ENCODE data around the gene CTSF.
A peak's percentile ranks its signal among the peaks of the same experiment; 100 is the strongest.
"Not testable (repeated sequence)": the region's sequence is repeated elsewhere in the genome, so short reads cannot be mapped to it uniquely, and the experiment has no call there.

CTSF gene

DNA sequence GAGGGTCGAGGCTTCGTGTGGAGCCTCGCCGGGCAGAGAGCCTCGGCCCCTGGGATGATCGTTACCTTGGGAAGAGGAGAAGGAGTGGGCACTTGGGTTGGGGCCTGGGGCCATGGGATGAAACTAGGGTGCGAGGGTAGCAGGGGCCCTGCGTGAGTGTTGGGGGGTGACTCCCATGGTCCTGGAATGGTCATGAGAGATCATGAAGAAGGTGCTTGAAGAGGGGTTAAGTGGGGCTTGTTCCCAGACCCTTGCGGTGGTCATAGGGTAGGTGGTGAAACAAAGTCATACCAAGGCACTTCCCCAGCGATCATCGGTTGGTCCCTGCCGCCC is 24.9 kb upstream of the CTSF start:
- TF ChIP-seq, protein P1, sequence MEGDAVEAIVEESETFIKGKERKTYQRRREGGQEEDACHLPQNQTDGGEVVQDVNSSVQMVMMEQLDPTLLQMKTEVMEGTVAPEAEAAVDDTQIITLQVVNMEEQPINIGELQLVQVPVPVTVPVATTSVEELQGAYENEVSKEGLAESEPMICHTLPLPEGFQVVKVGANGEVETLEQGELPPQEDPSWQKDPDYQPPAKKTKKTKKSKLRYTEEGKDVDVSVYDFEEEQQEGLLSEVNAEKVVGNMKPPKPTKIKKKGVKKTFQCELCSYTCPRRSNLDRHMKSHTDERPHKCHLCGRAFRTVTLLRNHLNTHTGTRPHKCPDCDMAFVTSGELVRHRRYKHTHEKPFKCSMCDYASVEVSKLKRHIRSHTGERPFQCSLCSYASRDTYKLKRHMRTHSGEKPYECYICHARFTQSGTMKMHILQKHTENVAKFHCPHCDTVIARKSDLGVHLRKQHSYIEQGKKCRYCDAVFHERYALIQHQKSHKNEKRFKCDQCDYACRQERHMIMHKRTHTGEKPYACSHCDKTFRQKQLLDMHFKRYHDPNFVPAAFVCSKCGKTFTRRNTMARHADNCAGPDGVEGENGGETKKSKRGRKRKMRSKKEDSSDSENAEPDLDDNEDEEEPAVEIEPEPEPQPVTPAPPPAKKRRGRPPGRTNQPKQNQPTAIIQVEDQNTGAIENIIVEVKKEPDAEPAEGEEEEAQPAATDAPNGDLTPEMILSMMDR (IDR thresholded peaks at IDR 0.05): no peak
- H3K4me1 ChIP-seq (ENCODE audit: control insufficient read depth in 1 of 2, insufficient read depth in 1 of 2, low read depth in 1 of 2, low read length in 1 of 2): peaks cover 15 to 19% of the 10 kb centered on the region in 2 experiments
- H3K27ac ChIP-seq: peak overlapping the region; percentile 86
- H3K9me3 ChIP-seq: no peaks in the 10 kb centered on the region
- peak overlapping the region; percentile 88 to 94 for H3K4me3 ChIP-seq (ENCODE audit: low read depth in 1 of 2, low read length in 1 of 2)
- no peaks in the 10 kb centered on the region for H3K36me3 ChIP-seq
- H3K27me3 ChIP-seq: no peaks in the 10 kb centered on the region

DNA sequence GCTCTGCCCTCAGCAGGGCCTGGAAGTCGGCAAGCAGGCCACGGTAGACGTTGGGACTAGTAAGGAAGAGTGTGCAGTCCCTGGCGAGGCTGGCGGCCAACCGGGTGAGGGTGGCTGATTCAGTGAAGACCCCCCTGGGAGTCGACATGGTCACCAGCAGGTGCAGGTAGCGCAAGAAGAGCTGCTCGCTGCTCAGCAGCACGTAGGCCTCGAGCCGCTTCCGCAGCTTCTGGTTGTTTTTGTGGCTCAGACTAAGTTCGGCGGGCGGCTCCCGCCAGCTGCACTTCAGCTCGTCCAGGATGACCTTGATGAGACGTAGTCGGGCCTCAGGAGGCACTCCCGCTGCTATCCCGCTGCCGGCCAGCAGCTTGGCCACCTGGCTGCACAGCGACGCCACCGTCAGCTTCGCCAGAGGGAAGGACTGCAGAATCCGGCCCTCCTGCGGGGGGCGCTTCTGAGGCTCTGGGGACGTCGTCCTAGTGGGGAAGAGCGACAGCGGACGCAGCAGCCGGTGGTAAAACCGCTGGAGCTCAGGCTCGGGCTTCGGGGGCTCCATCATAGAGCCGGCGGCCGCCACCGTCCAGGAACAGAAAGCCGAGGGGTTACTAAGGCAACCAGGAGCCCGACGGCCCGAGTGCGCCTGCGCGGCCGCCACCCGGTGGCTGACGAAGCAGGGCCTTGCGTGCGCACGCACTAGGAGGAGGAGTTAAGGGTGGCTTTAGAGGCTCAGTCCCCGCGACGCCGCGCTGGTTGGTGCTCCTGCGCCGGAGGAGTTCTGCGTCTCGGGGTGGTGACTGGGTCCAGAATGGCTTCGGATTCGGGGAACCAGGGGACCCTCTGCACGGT is 24.3 kb upstream of the CTSF start, which contains the start of the genes CCDC87 and CCS:
Gene CCDC87, minus strand, starts transcription at position 607 of the 846 bp plus-strand sequence. Its CDS starts 48 bp downstream, at position 559.
Gene CCS, plus strand, starts transcription at position 729 of the 846 bp plus-strand sequence. Its CDS starts 77 bp downstream, at position 806.
- TF ChIP-seq, protein P1 (IDR thresholded peaks at IDR 0.05): peak; percentile 93
- peak within 1 kb of the TSS; percentile 88 to 94 for H3K4me3 ChIP-seq (ENCODE audit: low read depth in 1 of 2, low read length in 1 of 2)
- H3K27ac ChIP-seq: peak within 1 kb of the TSS; percentile 86
- no peaks in the 10 kb centered on the region for H3K36me3 ChIP-seq
- no peaks in the 10 kb centered on the region for H3K27me3 ChIP-seq
- peaks cover 15 to 19% of the 10 kb centered on the region in 2 experiments for H3K4me1 ChIP-seq (ENCODE audit: control insufficient read depth in 1 of 2, insufficient read depth in 1 of 2, low read depth in 1 of 2, low read length in 1 of 2)
- no peaks in the 10 kb centered on the region for H3K9me3 ChIP-seq

GRCh38 chr11:66591175-66591574 is 22.8 kb upstream of the CTSF start:
- TF ChIP-seq, protein P1 (IDR thresholded peaks at IDR 0.05): no peak
- H3K36me3 ChIP-seq: no peaks in the 10 kb centered on the region
- H3K4me3 ChIP-seq (ENCODE audit: low read depth in 1 of 2, low read length in 1 of 2): no peak overlapping the region
- H3K9me3 ChIP-seq: no peaks in the 10 kb centered on the region
- H3K27me3 ChIP-seq: no peaks in the 10 kb centered on the region
- H3K27ac ChIP-seq: no peak overlapping the region
- H3K4me1 ChIP-seq (ENCODE audit: control insufficient read depth in 1 of 2, insufficient read depth in 1 of 2, low read depth in 1 of 2, low read length in 1 of 2): peaks cover 15 to 19% of the 10 kb centered on the region in 2 experiments

DNA sequence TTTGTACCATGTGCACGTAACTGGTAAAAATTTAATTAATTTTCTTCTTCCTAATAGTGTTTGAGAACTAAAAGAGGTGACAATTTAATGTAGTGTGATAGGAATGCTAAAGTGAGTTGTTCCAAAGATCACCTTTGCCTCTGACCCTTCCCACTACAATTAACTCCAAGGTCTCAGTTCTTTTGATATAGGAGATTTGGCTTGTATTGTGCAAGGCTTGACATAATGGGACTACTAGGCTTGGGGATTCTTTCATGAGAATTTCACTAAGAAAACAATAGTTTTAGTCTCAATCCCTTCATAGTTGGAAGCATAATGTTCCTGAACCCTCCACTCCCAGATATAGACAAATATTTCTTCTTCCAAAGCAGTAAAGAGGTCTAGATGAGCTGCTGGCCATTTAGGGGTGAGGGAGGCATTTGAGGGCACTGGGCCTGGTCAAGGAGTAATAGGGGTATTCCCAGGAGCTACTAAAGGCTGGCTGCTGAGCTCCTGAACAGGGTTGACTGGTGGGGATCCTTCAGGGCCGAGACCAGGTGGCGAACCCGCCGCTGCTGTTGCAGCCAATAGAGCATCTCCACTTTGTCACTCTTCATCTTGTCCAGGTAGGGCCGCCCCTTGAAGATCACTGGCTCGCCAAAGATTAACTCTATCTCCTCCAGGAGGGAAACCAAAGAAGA is 21.7 kb upstream of the CTSF start:
- H3K9me3 ChIP-seq: no peaks in the 10 kb centered on the region
- H3K27me3 ChIP-seq: no peaks in the 10 kb centered on the region
- no peaks in the 10 kb centered on the region for H3K36me3 ChIP-seq
- no peak overlapping the region for H3K4me3 ChIP-seq (ENCODE audit: low read depth in 1 of 2, low read length in 1 of 2)
- TF ChIP-seq, protein P1 (IDR thresholded peaks at IDR 0.05): no peak
- no peak overlapping the region for H3K27ac ChIP-seq
- peaks cover 15 to 19% of the 10 kb centered on the region in 2 experiments for H3K4me1 ChIP-seq (ENCODE audit: control insufficient read depth in 1 of 2, insufficient read depth in 1 of 2, low read depth in 1 of 2, low read length in 1 of 2)

DNA sequence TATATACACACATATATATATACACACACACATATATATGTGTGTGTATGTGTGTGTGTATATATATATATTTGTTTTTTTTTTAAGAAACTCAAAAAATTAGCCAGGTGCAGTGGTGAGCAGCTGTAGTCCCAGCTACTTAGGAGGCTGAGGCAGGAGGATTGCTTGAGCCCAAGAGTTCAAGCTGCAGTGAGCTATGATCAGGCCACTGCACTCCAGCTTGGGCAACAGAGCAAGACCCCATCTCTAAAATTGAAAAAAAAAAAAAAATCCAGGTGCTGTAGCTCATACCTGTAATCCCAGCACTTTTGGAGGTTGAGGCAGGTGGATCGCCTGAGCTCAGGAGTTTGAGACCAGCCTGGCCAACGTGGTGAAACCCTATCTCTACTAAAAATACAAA is 20.9 kb upstream of the CTSF start:
- H3K27ac ChIP-seq; H3K4me3 ChIP-seq (ENCODE audit: low read depth in 1 of 2, low read length in 1 of 2); H3K36me3 ChIP-seq; H3K9me3 ChIP-seq; H3K27me3 ChIP-seq: not testable (repeated sequence)
- H3K4me1 ChIP-seq (ENCODE audit: control insufficient read depth in 1 of 2, insufficient read depth in 1 of 2, low read depth in 1 of 2, low read length in 1 of 2): peaks cover 15 to 19% of the 10 kb centered on the region in 2 experiments

- no peaks in the 10 kb centered on the region for H3K4me1 ChIP-seq (ENCODE audit: control insufficient read depth in 1 of 2, insufficient read depth in 1 of 2, low read depth in 1 of 2, low read length in 1 of 2)
- TF ChIP-seq, protein P1 (IDR thresholded peaks at IDR 0.05): no peak
- H3K36me3 ChIP-seq: no peaks in the 10 kb centered on the region
- no peaks in the 10 kb centered on the region for H3K9me3 ChIP-seq
- H3K27ac ChIP-seq: no peak overlapping the region
- H3K27me3 ChIP-seq: peaks cover 7% of the 10 kb centered on the region
- H3K4me3 ChIP-seq (ENCODE audit: low read depth in 1 of 2, low read length in 1 of 2): no peak overlapping the region
Observed at GRCh38 chr11:66586136-66586535, 17.7 kb upstream of the CTSF start.

- H3K4me3 ChIP-seq (ENCODE audit: low read depth in 1 of 2, low read length in 1 of 2); H3K36me3 ChIP-seq; H3K9me3 ChIP-seq; H3K27ac ChIP-seq; H3K27me3 ChIP-seq; H3K4me1 ChIP-seq (ENCODE audit: control insufficient read depth in 1 of 2, insufficient read depth in 1 of 2, low read depth in 1 of 2, low read length in 1 of 2): not testable (repeated sequence)
Observed at GRCh38 chr11:66585447-66585846, 17.0 kb upstream of the CTSF start.

DNA sequence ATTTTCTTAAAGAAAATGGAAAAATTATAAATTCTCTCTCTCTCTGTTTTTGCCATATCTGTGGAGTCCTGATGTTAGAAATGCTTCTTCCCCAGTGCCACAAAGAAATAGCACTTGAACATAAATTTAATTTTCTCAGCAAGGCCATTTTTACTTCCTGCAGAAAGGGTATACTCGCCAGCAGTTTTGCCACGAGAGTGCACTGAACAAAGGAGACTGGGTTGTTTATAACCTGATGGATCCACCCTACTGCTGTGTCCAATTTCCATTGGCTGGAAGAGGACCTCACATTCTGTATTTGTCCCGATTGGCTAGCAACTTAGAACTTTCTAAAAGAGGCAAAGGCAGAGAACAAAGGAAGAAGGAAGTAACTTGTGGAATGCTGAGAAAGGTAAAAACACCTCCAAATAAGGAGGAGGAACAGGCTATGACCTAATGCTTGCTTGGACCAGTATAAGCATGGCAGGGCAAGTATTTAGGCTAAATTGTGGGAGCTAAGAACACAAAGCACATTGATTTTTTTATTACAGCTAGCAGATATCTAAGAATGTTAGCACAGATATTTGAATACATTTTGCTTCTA is 14.2 kb upstream of the CTSF start:
- not testable (repeated sequence) for H3K9me3 ChIP-seq; H3K36me3 ChIP-seq; H3K4me1 ChIP-seq (ENCODE audit: control insufficient read depth in 1 of 2, insufficient read depth in 1 of 2, low read depth in 1 of 2, low read length in 1 of 2); H3K27ac ChIP-seq; H3K4me3 ChIP-seq (ENCODE audit: low read depth in 1 of 2, low read length in 1 of 2); H3K27me3 ChIP-seq
